DMS79 (cell line): ENCODE results near the gene SGCD.

ENCODE experiments used
- DNase-seq: peaks from one replicate; lab custom pipeline; 2025; lab: John Stamatoyannopoulos, UW

Gene SGCD

DNA sequence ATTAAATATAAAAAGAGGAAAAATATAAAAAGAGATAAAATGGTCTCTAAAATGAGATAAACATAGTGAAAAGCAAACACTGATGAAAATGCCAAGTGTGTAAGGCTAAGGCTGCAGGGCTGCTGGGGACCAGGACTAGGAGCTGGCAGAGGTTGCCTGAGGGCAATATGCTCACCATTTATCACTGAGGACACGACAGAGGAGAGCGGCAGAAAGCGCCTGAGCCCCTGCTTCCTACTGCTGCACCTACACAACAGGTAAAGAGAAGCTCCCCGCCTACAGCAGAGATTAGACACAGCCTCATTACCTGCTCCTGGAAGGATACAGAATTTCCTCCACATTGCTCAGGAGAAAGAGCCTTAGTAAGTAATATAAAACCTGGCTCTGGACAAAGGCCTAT, 452.5 kb downstream of the SGCD start:
- no peak for DNase-seq

DNA sequence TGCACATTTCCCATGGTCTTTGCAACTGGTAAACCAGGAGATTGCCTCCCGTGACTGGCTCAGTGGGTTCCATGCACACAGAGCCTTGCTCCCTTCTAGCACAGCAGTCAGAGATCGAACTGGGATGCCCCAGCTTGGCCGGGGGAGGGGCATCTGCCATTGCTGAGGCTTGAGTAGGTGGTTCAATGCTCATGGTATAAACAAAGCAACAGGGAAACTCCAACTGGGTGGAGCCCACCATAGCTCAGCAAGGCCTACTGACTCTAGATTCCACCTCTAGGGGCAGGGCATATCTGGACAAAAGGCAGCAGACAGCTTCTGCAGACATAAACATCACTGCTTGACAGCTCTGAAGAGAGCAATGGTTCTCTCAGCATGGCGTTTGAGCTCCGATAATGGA, 456.1 kb downstream of the SGCD start:
- DNase-seq: no peak

DNA sequence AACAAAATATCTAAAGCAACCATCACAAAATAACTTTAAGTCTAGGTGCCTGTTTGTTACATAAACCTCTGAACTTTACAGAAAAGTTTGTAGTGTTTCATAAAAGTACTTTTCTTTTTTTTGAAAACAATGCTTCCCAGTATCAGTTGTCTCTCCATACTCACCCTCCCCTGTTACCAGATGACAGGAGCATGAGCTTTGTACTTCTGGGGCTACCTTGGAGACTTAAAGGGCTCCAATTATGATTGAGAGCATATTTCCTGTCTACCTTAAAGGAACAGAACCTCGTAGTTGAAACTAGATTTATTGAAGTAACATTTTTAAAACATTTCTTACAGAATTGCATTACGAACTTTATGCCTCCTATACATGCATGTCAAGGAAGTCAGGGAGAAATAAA, 467.7 kb downstream of the SGCD start:
- no peak for DNase-seq

DNA sequence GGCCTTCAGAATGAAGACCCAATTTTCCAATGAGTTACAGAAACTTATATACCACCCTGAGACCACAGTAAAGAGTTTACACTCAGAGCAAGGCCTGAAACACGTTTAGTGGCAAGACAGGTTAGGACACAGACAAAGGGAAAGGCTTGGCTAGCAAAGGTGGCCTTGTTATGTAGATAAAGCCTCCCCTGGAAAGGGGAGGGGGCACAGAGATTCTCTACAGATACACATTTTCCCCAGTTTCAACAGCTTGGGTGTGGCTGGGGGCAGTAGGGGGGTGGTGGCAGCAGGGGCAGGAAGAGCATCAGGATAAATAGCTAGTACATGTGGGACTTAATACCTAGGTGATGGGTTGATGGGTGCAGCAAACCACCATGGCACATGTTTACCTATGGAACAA, 471.2 kb downstream of the SGCD start:
- DNase-seq: no peak

DNA sequence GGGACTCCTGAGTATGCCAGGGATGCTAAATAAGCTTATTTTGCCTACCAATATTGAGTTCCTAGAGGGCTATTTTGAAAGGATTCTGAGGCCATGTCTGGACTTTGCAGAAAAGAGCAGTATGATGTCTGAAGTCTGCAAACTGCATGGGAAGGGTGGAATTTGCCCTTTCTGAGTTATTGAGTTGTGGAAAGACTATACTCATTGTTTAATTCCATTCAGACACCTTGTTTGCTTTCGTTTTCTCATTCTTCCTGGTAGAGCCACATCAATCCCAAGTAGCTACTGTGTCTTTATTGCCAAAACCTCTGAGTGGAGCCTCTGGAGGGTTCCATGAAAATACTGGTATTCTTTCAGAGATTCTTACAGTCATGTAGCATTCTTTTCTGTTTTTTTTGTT, 472.2 kb downstream of the SGCD start:
- no peak for DNase-seq

DNA sequence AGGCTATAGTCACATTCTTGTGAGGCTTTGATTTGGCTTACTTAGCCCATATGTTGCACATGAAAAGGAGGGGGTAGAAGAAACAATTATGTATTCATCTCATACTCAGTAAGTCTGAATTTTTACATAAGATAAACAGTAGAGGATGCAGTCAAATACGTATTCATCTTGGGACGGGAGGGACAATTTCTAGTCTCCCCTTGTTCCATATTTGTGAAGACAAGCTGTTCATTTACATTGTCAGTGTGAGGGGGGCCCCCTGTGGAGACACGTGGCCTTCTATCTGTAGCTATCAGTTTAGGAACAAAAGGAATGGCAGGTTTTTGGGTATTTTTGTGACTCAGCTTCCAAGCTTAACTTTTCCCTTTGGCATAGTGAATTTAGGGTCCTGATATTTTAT, 474.0 kb downstream of the SGCD start:
- DNase-seq: no peak

DNA sequence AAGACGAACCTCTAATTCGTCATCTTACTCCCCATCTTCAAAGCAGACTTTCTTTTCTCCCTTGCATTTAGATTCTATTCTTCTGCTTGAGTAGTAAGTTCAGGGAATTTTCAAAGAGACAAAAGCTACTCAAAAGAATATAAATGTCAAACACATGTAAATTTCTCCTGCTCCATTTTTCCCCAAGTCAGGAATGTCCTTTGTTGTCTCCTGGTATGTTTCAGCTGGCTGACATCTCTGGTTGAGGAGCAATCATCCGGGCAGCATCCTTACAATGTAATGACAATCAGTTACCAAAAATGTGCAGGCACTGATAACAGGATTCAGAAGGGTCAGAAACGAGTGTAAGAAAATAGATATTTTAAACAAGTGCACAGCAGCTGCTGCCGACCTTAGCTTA, 475.5 kb downstream of the SGCD start:
- no peak for DNase-seq

DNA sequence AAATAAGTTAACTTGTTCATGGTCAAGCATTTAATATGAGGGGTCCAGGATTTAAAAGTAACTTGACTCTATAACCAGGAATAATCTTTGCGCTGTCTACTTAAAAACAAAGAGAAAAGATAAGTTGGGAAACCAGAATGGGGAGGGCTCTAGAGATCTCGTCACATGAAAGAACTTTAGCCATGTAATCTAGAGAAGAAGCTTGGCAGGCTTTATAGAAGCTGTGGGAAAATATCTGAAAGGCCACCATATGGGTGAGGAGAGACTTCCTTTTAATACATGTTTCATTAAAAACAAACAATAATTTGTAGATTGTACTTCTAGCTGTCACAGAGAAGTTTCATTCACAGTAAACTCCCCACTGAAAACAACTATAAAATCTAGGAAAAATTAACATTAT, 476.4 kb downstream of the SGCD start:
- DNase-seq: no peak

DNA sequence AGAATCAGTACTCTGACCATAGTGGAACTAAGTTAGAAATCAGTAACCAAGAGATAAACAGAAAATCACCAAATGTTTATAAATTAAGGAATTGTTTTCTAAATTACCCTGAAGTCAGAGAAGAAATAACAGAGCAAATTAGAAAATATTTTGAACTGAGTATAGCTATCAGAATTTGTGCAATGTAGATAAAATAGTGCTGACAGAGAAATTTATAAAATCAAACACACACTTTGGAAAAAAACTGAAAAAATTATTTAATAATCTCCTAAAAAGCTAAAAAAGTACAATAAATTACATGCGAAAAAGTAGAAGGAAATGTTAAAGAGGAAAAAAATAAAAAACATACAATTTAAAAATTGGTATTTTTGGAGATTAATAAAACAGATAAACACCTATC, 486.0 kb downstream of the SGCD start:
- DNase-seq: no peak

DNA sequence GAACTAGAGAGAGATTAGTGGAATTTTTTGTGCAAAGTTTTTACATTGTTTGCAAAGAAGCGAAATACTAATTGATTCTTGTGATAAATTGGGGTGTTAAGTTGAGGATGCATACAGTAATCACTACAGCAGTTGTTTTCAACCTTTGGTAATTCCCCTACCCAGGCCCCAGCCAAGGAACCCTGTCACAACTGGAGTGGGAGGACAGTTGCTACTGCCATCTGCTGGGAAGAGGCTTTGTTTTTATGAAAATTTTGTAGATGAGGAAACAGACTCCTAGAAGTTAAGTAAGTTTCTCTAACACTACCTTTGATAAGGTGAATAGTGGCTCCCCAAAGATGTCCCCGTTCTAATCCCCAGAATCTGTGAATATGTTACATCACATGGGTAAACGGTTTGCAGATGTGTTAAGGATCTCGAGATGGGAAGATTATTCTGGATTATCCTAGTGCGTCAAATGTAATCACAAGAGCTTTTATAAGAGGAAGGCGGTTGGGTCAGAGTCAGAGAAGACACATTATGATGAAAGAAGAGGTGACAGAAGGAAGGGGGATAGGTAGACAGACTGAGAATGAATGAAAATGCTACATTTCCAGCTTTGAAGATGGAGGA, 489.1 kb downstream of the SGCD start:
- DNase-seq: no peak
